ENCODE data around the gene NAT8.
A peak's percentile ranks its signal among the peaks of the same experiment; 100 is the strongest.
"Not testable (repeated sequence)": the region's sequence is repeated elsewhere in the genome, so short reads cannot be mapped to it uniquely, and the experiment has no call there.

The NAT8 gene

GRCh38 chr2:73636977-73637376, 5.2 kb downstream of the NAT8 start:
- not testable (repeated sequence) for DNase-seq (ENCODE audit: low read depth)

GRCh38 chr2:73630662-73631266, 11.5 kb downstream of the NAT8 start:
- peak; percentile 16 for DNase-seq (ENCODE audit: low read depth)

GRCh38 chr2:73628493-73628892, 13.7 kb downstream of the NAT8 start:
- not testable (repeated sequence) for DNase-seq (ENCODE audit: low read depth)

- not testable (repeated sequence) for DNase-seq (ENCODE audit: low read depth)
Observed at GRCh38 chr2:73626237-73626636, 16.0 kb downstream of the NAT8 start.

- DNase-seq (ENCODE audit: low read depth), result not testable (repeated sequence)
Observed at GRCh38 chr2:73624625-73625024, 17.6 kb downstream of the NAT8 start.

GRCh38 chr2:73624036-73624435, 18.2 kb downstream of the NAT8 start:
- DNase-seq (ENCODE audit: low read depth), result peak; percentile 1

GRCh38 chr2:73619925-73620324, 22.3 kb downstream of the NAT8 start:
- DNase-seq (ENCODE audit: low read depth), result not testable (repeated sequence)

GRCh38 chr2:73614997-73615396, 27.2 kb downstream of the NAT8 start:
- no peak for DNase-seq (ENCODE audit: low read depth)

GRCh38 chr2:73614105-73614504, 28.1 kb downstream of the NAT8 start:
- no peak for DNase-seq (ENCODE audit: low read depth)

GRCh38 chr2:73611867-73612266, 30.4 kb downstream of the NAT8 start:
- DNase-seq (ENCODE audit: low read depth), result peak; percentile 33

GRCh38 chr2:73611193-73611592, 31.0 kb downstream of the NAT8 start:
- no peak for DNase-seq (ENCODE audit: low read depth)

- no peak for DNase-seq (ENCODE audit: low read depth)
Observed at GRCh38 chr2:73610111-73610510, 32.1 kb downstream of the NAT8 start.

GRCh38 chr2:73604589-73604988, 37.6 kb downstream of the NAT8 start:
- DNase-seq (ENCODE audit: low read depth), result not testable (repeated sequence)

GRCh38 chr2:73603099-73603588, 39.1 kb downstream of the NAT8 start:
- DNase-seq (ENCODE audit: low read depth), result peak; percentile 86

- no peak for DNase-seq (ENCODE audit: low read depth)
Observed at GRCh38 chr2:73601780-73602179, 40.4 kb downstream of the NAT8 start.

GRCh38 chr2:73594251-73594650, 48.0 kb downstream of the NAT8 start:
- DNase-seq (ENCODE audit: low read depth), result peak; percentile 61

GRCh38 chr2:73593680-73594079, 48.5 kb downstream of the NAT8 start:
- peak; percentile 23 for DNase-seq (ENCODE audit: low read depth)
